ENCODE measurements around the gene VCAN.

DNA sequence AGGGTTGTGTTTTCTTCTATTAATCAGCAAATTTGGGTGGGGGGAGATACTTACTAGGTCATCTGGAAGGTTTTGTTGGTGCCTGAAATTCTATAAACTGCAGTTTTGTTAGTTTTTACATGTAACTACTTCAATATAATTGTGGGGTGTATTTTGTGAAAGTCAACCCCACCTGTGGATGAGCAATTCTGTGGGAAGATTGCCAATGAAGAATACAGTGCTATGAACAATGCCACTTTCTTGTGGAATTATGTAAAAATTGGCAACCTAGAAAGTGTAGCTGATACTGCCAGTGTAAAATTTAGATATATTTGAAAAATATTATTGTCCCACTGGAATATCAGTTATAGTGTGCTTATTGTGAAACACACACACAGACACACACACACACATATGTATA lies 80.7 kb downstream of the VCAN start:
- TF ChIP-seq POLR2A (IDR thresholded peaks at IDR 0.05; ENCODE audit: low read length) (no peak), GATA1 (IDR thresholded peaks at IDR 0.05; ENCODE audit: low read depth, low read length) (no peak)

Measured in erythroblast (primary cell).